ENCODE results near the gene NR5A1.

The NR5A1 gene

GRCh38 chr9:124443625-124444024, 63.6 kb downstream of the NR5A1 start:
- Histone ChIP-seq H3K4me1 (ENCODE audit: control insufficient read depth, insufficient read depth, low read length) (no peaks in the 10 kb centered on the region), H3K27me3 (replicated peaks; ENCODE audit: control insufficient read depth, insufficient read depth, low read length) (peaks cover 23% of the 10 kb centered on the region), H3K9ac (ENCODE audit: low read length) (no peak overlapping the region), H3K9me3 (ENCODE audit: control insufficient read depth, low read length) (peaks cover 16% of the 10 kb centered on the region), H3K36me3 (ENCODE audit: control insufficient read depth, insufficient read depth, low read length, severe bottlenecking) (no peaks in the 10 kb centered on the region), H3K4me3 (ENCODE audit: low read length) (no peak overlapping the region)
- no peak for DNase-seq (ENCODE audit: low read depth)

- no peaks in the 10 kb centered on the region for H3K36me3 ChIP-seq (ENCODE audit: control insufficient read depth, insufficient read depth, low read length, severe bottlenecking)
- peaks cover 29% of the 10 kb centered on the region for H3K27me3 ChIP-seq (replicated peaks; ENCODE audit: control insufficient read depth, insufficient read depth, low read length)
- no peaks in the 10 kb centered on the region for H3K4me1 ChIP-seq (ENCODE audit: control insufficient read depth, insufficient read depth, low read length)
- peaks cover 16% of the 10 kb centered on the region for H3K9me3 ChIP-seq (ENCODE audit: control insufficient read depth, low read length)
- H3K4me3 ChIP-seq (ENCODE audit: low read length), result no peak overlapping the region
- DNase-seq (ENCODE audit: low read depth), result no peak
- H3K9ac ChIP-seq (ENCODE audit: low read length), result no peak overlapping the region
Measured at GRCh38 chr9:124442826-124443225, 64.4 kb downstream of the NR5A1 start.

- H3K9me3 ChIP-seq (ENCODE audit: control insufficient read depth, low read length), result peaks cover 16% of the 10 kb centered on the region
- H3K9ac ChIP-seq (ENCODE audit: low read length), result no peak overlapping the region
- no peak for DNase-seq (ENCODE audit: low read depth)
- H3K27me3 ChIP-seq (replicated peaks; ENCODE audit: control insufficient read depth, insufficient read depth, low read length), result peaks cover 31% of the 10 kb centered on the region
- no peak overlapping the region for H3K4me3 ChIP-seq (ENCODE audit: low read length)
- no peaks in the 10 kb centered on the region for H3K4me1 ChIP-seq (ENCODE audit: control insufficient read depth, insufficient read depth, low read length)
- H3K36me3 ChIP-seq (ENCODE audit: control insufficient read depth, insufficient read depth, low read length, severe bottlenecking), result no peaks in the 10 kb centered on the region
Measured at GRCh38 chr9:124442379-124442778, 64.8 kb downstream of the NR5A1 start.

GRCh38 chr9:124441291-124441690, 65.9 kb downstream of the NR5A1 start:
- H3K9me3 ChIP-seq (ENCODE audit: control insufficient read depth, low read length), result peaks cover 16% of the 10 kb centered on the region
- no peaks in the 10 kb centered on the region for H3K36me3 ChIP-seq (ENCODE audit: control insufficient read depth, insufficient read depth, low read length, severe bottlenecking)
- no peaks in the 10 kb centered on the region for H3K4me1 ChIP-seq (ENCODE audit: control insufficient read depth, insufficient read depth, low read length)
- no peak for DNase-seq (ENCODE audit: low read depth)
- H3K27me3 ChIP-seq (replicated peaks; ENCODE audit: control insufficient read depth, insufficient read depth, low read length), result peaks cover 31% of the 10 kb centered on the region
- H3K4me3 ChIP-seq (ENCODE audit: low read length), result no peak overlapping the region
- H3K9ac ChIP-seq (ENCODE audit: low read length), result no peak overlapping the region

- peaks cover 29% of the 10 kb centered on the region for H3K27me3 ChIP-seq (replicated peaks; ENCODE audit: control insufficient read depth, insufficient read depth, low read length)
- H3K9me3 ChIP-seq (ENCODE audit: control insufficient read depth, low read length), result peaks cover 16% of the 10 kb centered on the region
- no peaks in the 10 kb centered on the region for H3K4me1 ChIP-seq (ENCODE audit: control insufficient read depth, insufficient read depth, low read length)
- H3K4me3 ChIP-seq (ENCODE audit: low read length), result no peak overlapping the region
- H3K9ac ChIP-seq (ENCODE audit: low read length), result no peak overlapping the region
- DNase-seq (ENCODE audit: low read depth), result no peak
- H3K36me3 ChIP-seq (ENCODE audit: control insufficient read depth, insufficient read depth, low read length, severe bottlenecking), result no peaks in the 10 kb centered on the region
Measured at GRCh38 chr9:124440786-124441185, 66.4 kb downstream of the NR5A1 start.

- DNase-seq (ENCODE audit: low read depth), result no peak
- Histone ChIP-seq H3K4me3 (ENCODE audit: low read length) (no peak overlapping the region), H3K27me3 (replicated peaks; ENCODE audit: control insufficient read depth, insufficient read depth, low read length) (peaks cover 27% of the 10 kb centered on the region), H3K9ac (ENCODE audit: low read length) (no peak overlapping the region), H3K9me3 (ENCODE audit: control insufficient read depth, low read length) (peaks cover 16% of the 10 kb centered on the region), H3K36me3 (ENCODE audit: control insufficient read depth, insufficient read depth, low read length, severe bottlenecking) (no peaks in the 10 kb centered on the region), H3K4me1 (ENCODE audit: control insufficient read depth, insufficient read depth, low read length) (no peaks in the 10 kb centered on the region)
Measured at GRCh38 chr9:124439686-124440243, 67.4 kb downstream of the NR5A1 start.

- Histone ChIP-seq H3K27me3 (replicated peaks; ENCODE audit: control insufficient read depth, insufficient read depth, low read length) (peaks cover 30% of the 10 kb centered on the region), H3K9me3 (ENCODE audit: control insufficient read depth, low read length) (peaks cover 16% of the 10 kb centered on the region)
- no peak for DNase-seq (ENCODE audit: low read depth)
Measured at GRCh38 chr9:124439086-124439485, 68.1 kb downstream of the NR5A1 start.

GRCh38 chr9:124438091-124438490, 69.1 kb downstream of the NR5A1 start:
- Histone ChIP-seq H3K4me1 (ENCODE audit: control insufficient read depth, insufficient read depth, low read length) (no peaks in the 10 kb centered on the region), H3K27me3 (replicated peaks; ENCODE audit: control insufficient read depth, insufficient read depth, low read length) (peaks cover 36% of the 10 kb centered on the region), H3K9me3 (ENCODE audit: control insufficient read depth, low read length) (peaks cover 16% of the 10 kb centered on the region), H3K4me3 (ENCODE audit: low read length) (no peak overlapping the region), H3K36me3 (ENCODE audit: control insufficient read depth, insufficient read depth, low read length, severe bottlenecking) (no peaks in the 10 kb centered on the region), H3K9ac (ENCODE audit: low read length) (no peak overlapping the region)
- DNase-seq (ENCODE audit: low read depth), result no peak

More at GRCh38 chr9:124439086-124439485, 68.1 kb downstream of the NR5A1 start:
- Histone ChIP-seq H3K9ac (ENCODE audit: low read length) (no peak overlapping the region), H3K4me1 (ENCODE audit: control insufficient read depth, insufficient read depth, low read length) (no peaks in the 10 kb centered on the region), H3K36me3 (ENCODE audit: control insufficient read depth, insufficient read depth, low read length, severe bottlenecking) (no peaks in the 10 kb centered on the region), H3K4me3 (ENCODE audit: low read length) (no peak overlapping the region)

GRCh38 chr9:124437086-124437485, 70.1 kb downstream of the NR5A1 start:
- Histone ChIP-seq H3K27me3 (replicated peaks; ENCODE audit: control insufficient read depth, insufficient read depth, low read length) (peaks cover 42% of the 10 kb centered on the region), H3K9me3 (ENCODE audit: control insufficient read depth, low read length) (peaks cover 13% of the 10 kb centered on the region), H3K4me1 (ENCODE audit: control insufficient read depth, insufficient read depth, low read length) (no peaks in the 10 kb centered on the region), H3K36me3 (ENCODE audit: control insufficient read depth, insufficient read depth, low read length, severe bottlenecking) (no peaks in the 10 kb centered on the region), H3K9ac (ENCODE audit: low read length) (no peak overlapping the region), H3K4me3 (ENCODE audit: low read length) (no peak overlapping the region)
- DNase-seq (ENCODE audit: low read depth), result no peak

GRCh38 chr9:124436320-124436719, 70.9 kb downstream of the NR5A1 start:
- DNase-seq (ENCODE audit: low read depth), result no peak
- no peaks in the 10 kb centered on the region for H3K36me3 ChIP-seq (ENCODE audit: control insufficient read depth, insufficient read depth, low read length, severe bottlenecking)

More at GRCh38 chr9:124436320-124436719, 70.9 kb downstream of the NR5A1 start:
- no peaks in the 10 kb centered on the region for H3K4me1 ChIP-seq (ENCODE audit: control insufficient read depth, insufficient read depth, low read length)
- H3K9me3 ChIP-seq (ENCODE audit: control insufficient read depth, low read length), result peaks cover 12% of the 10 kb centered on the region
- no peak overlapping the region for H3K4me3 ChIP-seq (ENCODE audit: low read length)
- no peak overlapping the region for H3K9ac ChIP-seq (ENCODE audit: low read length)
- H3K27me3 ChIP-seq (replicated peaks; ENCODE audit: control insufficient read depth, insufficient read depth, low read length), result peaks cover 36% of the 10 kb centered on the region

All from adipocyte (in vitro differentiated cells).